Transverse colon (tissue), 4 donors: ENCODE results near the gene FAM20A. TPM values are rescaled to one million over a fixed set of nuclear protein-coding genes. Genes with fewer than 3 reads are reported as not detected.

ENCODE experiments used
- DNase-seq: peaks from one replicate; pipeline ENCODE4 v3.0.0-alpha.2; 2019
- H3K27ac ChIP-seq, 4 donors: fragments of 200-600 bp; sonication (generic); 2 replicates each; pipeline ENCODE4 v1.5.1; 2016 to 2018; ENCODE audit warnings: inconsistent platforms in 4 of 4
- H3K27me3 ChIP-seq: fragments of 200-600 bp; sonication (generic); 2 replicates; pipeline ENCODE4 v1.5.1; 2017; ENCODE audit warnings: inconsistent platforms
- H3K36me3 ChIP-seq, 4 donors: fragments of 200-600 bp; sonication (generic); 2 replicates each; pipeline ENCODE4 v1.5.1; 2017 to 2019; ENCODE audit warnings: inconsistent platforms in 4 of 4
- H3K4me1 ChIP-seq, 4 donors: fragments of 200-600 bp; sonication (generic); 2 replicates each; pipeline ENCODE4 v1.5.1; 2017 to 2020; ENCODE audit warnings: inconsistent platforms in 4 of 4
- H3K4me3 ChIP-seq, 4 donors: fragments of 200-600 bp; sonication (generic); 1 replicate in 1 of 4; 2 replicates in 3 of 4; pipeline versions ENCODE4 v1.5.1 to v1.6.1; 2017 to 2019; ENCODE audit warnings: inconsistent platforms in 4 of 4
- H3K9me3 ChIP-seq, 2 donors: fragments of 200-600 bp; sonication (generic); 2 replicates each; pipeline ENCODE4 v1.5.1; 2017 to 2019; ENCODE audit warnings: inconsistent platforms in 2 of 2
- CTCF ChIP-seq, 5 experiments: fragments of 200-600 bp in 3 of 5; fragments of 450-650 bp in 2 of 5; sonication (generic) in 3 of 5; IDR thresholded peaks; 1 replicate in 2 of 5; 2 replicates in 3 of 5; pipeline ENCODE4 v1.5.1; 2016 to 2017; ENCODE audit warnings: antibody characterized with exemption in 5 of 5, inconsistent platforms in 3 of 5, mild to moderate bottlenecking in 2 of 5, moderate library complexity in 1 of 5
- EP300 ChIP-seq: sonication (generic); formaldehyde crosslinking; IDR thresholded peaks from one replicate; pipeline ENCODE4 v1.6.1; 2017; ENCODE audit warnings: antibody characterized with exemption, low read depth
- POLR2A ChIP-seq: fragments of 450-650 bp; IDR thresholded peaks from one replicate; pipeline ENCODE4 v1.6.1; 2016; ENCODE audit warnings: antibody characterized with exemption, mild to moderate bottlenecking, moderate library complexity
- POLR2AphosphoS5 ChIP-seq, 3 donors: sonication (generic); formaldehyde crosslinking; IDR thresholded peaks; one replicate each; pipeline ENCODE4 v1.6.1; 2016; ENCODE audit warnings: antibody characterized with exemption in 3 of 3
- WGBS, 2 donors: methylation state at CpG; one replicate each; pipeline ENCODE4 v1.1.5; 2018; ENCODE audit warnings: low coverage in 1 of 2; 5-methylcytosine and 5-hydroxymethylcytosine counted together
- in situ Hi-C, 4 donors: fragments of 200-750 bp; cut with MboI; loops; one replicate each; pipeline versions ENCODE4 v1.15.0 to v1.15.1; 2017; ENCODE audit warnings: low sequenced_read_pairs in 3 of 4, low pct_ligation_motif_present in 1 of 4, low pct_unique_long_range_greater_than_20kb in 1 of 4
- intact Hi-C: fragments of 100-400 bp; cut with DNase I; formaldehyde crosslinking; loops from one replicate; pipeline ENCODE4 v1.15.1; 2023; ENCODE audit warnings: low total_unique reads
- total RNA-seq, 4 donors: library from RNA; depleted of rRNA; stranded (reverse); fragments of >200 nt; gene quantifications; one replicate each; pipeline ENCODE4 v1.1.0, GENCODE V29; 2016

Gene FAM20A
- total RNA-seq, 4 donors from 2014 or later = 1.5 to 4.1 (median 3.5) TPM

DNA sequence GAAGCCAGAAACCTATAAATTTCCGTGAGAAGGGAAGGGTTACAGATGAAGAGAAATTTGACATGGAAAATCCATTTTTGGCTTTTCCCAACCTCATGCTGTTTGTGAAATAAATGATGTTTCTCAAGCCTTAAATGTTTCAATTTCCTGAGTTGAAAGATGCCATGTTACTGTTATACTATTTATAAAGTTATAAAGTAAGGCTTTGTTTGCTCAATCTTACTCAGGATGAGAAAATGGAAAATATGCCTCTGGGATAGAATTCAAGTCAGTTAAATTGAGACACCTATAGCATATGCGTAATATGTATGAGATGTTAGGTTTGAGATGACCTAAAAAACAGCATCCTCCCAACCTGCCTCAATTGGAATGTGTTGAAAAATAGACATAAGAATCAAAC is 19.9 kb upstream of the FAM20A start:
- H3K27me3 ChIP-seq = peaks cover under 1% of the 10 kb centered on the region
- intact Hi-C loops (no loop called here), in situ Hi-C loops (no loop called here)
- TF ChIP-seq POLR2A (no peak), CTCF (IDR thresholded peaks at IDR 0.05) (no peak), EP300 (no peak), POLR2AphosphoS5 (IDR thresholded peaks at IDR 0.05) (no peak)
- WGBS, 2 donors = 66 to 85% methylated on average over 2 of the region's 2 CpGs
- no peaks in the 10 kb centered on the region for H3K9me3 ChIP-seq
- no peak for DNase-seq
- H3K4me1 ChIP-seq = no peaks in the 10 kb centered on the region
- no peak overlapping the region for H3K27ac ChIP-seq
- H3K36me3 ChIP-seq = no peaks in the 10 kb centered on the region
- H3K4me3 ChIP-seq = no peak overlapping the region

GRCh38 chr17:68616334-68616733 is 15.2 kb upstream of the FAM20A start:
- intact Hi-C loops (no loop called here), in situ Hi-C loops (no loop called here)
- H3K4me1 ChIP-seq = no peaks in the 10 kb centered on the region
- H3K27ac ChIP-seq = no peak overlapping the region
- H3K9me3 ChIP-seq = no peaks in the 10 kb centered on the region
- H3K4me3 ChIP-seq = no peak overlapping the region
- no peak for TF ChIP-seq EP300
- no peak for TF ChIP-seq POLR2AphosphoS5 (IDR thresholded peaks at IDR 0.05)
- no peak for TF ChIP-seq CTCF (IDR thresholded peaks at IDR 0.05)
- no peak for TF ChIP-seq POLR2A
- H3K27me3 ChIP-seq = peaks cover 3% of the 10 kb centered on the region
- H3K36me3 ChIP-seq = no peaks in the 10 kb centered on the region
- no peak for DNase-seq

- peaks cover 3% of the 10 kb centered on the region for H3K27me3 ChIP-seq
- H3K9me3 ChIP-seq = peaks cover 7 to 14% of the 10 kb centered on the region in 2 donors
- H3K27ac ChIP-seq = no peak overlapping the region
- no peaks in the 10 kb centered on the region for H3K4me1 ChIP-seq
- intact Hi-C loops = no loop called here
- H3K36me3 ChIP-seq = no peaks in the 10 kb centered on the region
- H3K4me3 ChIP-seq = no peak overlapping the region
- TF ChIP-seq CTCF (IDR thresholded peaks at IDR 0.05) (no peak), POLR2AphosphoS5 (IDR thresholded peaks at IDR 0.05) (no peak), POLR2A (no peak), EP300 (no peak)
- DNase-seq = no peak
- WGBS, 2 donors = 62 to 67% methylated on average over 5 of the region's 5 CpGs
- in situ Hi-C loops = no loop called here
Measured at GRCh38 chr17:68614718-68615117, 13.6 kb upstream of the FAM20A start.

GRCh38 chr17:68613739-68614298 is 12.7 kb upstream of the FAM20A start:
- Histone ChIP-seq H3K27ac (no peak overlapping the region), H3K4me1 (no peaks in the 10 kb centered on the region), H3K9me3 (peaks cover 10 to 23% of the 10 kb centered on the region in 2 donors), H3K4me3 (no peak overlapping the region), H3K36me3 (no peaks in the 10 kb centered on the region), H3K27me3 (peaks cover 3% of the 10 kb centered on the region)
- WGBS, 2 donors = 49 to 55% methylated on average over 5 of the region's 5 CpGs
- in situ Hi-C loops (no loop called here), intact Hi-C loops (no loop called here)
- no peak for DNase-seq
- TF ChIP-seq EP300 (no peak), CTCF (IDR thresholded peaks at IDR 0.05) (peak in 4 of 5 experiments; percentile 28 to 45 (median 40)), POLR2A (no peak)
